Subcutaneous adipose tissue (tissue), 4 donors: ENCODE data around the gene KDM2B. TPM values are rescaled to one million over a fixed set of nuclear protein-coding genes. Genes with fewer than 3 reads are reported as not detected.

Source experiments
- total RNA-seq, 4 donors: library from RNA; depleted of rRNA; stranded (reverse); fragments of >200 nt; gene quantifications; one replicate each; pipeline ENCODE4 v1.1.0, GENCODE V29; 2016
- TF ChIP-seq, protein P1 (sequence below): fragments of 450-650 bp; IDR thresholded peaks from one replicate; pipeline ENCODE4 v1.5.1; 2016; ENCODE audit warnings: low read depth, mild to moderate bottlenecking, control low read depth, antibody characterized with exemption, moderate library complexity

The KDM2B gene
- total RNA-seq, 4 donors from 2014 or later: 13.9 to 22.6 (median 16.2) TPM

- TF ChIP-seq, protein P1, sequence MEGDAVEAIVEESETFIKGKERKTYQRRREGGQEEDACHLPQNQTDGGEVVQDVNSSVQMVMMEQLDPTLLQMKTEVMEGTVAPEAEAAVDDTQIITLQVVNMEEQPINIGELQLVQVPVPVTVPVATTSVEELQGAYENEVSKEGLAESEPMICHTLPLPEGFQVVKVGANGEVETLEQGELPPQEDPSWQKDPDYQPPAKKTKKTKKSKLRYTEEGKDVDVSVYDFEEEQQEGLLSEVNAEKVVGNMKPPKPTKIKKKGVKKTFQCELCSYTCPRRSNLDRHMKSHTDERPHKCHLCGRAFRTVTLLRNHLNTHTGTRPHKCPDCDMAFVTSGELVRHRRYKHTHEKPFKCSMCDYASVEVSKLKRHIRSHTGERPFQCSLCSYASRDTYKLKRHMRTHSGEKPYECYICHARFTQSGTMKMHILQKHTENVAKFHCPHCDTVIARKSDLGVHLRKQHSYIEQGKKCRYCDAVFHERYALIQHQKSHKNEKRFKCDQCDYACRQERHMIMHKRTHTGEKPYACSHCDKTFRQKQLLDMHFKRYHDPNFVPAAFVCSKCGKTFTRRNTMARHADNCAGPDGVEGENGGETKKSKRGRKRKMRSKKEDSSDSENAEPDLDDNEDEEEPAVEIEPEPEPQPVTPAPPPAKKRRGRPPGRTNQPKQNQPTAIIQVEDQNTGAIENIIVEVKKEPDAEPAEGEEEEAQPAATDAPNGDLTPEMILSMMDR: no peak
Observed at GRCh38 chr12:121565076-121565475, 15.7 kb downstream of the KDM2B start.

DNA sequence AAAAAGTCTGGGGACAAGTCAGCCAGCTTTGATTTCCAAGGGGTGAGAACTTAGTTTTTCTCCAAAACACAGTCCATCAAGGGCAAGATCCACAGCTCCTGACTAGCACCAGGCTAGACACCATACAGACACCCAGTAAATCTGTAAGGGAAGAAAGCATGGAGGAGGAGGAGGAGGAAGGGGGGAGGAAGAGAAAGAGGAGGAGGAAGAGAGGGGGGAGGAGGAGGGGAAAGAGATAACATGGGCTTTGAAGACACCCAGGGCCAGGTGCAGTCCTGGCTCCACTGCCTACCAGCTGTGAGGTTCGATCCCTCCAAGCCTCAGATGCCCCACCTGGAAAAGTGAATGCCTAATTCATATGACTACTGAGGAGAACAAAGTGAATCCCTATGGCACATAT, 18.3 kb downstream of the KDM2B start:
- TF ChIP-seq, protein P1: no peak

- TF ChIP-seq, protein P1: no peak
Observed at GRCh38 chr12:121561009-121561395, 19.8 kb downstream of the KDM2B start.

GRCh38 chr12:121560392-121561008, 20.3 kb downstream of the KDM2B start:
- TF ChIP-seq, protein P1: no peak

- TF ChIP-seq, protein P1: no peak
Observed at GRCh38 chr12:121558956-121559355, 21.9 kb downstream of the KDM2B start.

DNA sequence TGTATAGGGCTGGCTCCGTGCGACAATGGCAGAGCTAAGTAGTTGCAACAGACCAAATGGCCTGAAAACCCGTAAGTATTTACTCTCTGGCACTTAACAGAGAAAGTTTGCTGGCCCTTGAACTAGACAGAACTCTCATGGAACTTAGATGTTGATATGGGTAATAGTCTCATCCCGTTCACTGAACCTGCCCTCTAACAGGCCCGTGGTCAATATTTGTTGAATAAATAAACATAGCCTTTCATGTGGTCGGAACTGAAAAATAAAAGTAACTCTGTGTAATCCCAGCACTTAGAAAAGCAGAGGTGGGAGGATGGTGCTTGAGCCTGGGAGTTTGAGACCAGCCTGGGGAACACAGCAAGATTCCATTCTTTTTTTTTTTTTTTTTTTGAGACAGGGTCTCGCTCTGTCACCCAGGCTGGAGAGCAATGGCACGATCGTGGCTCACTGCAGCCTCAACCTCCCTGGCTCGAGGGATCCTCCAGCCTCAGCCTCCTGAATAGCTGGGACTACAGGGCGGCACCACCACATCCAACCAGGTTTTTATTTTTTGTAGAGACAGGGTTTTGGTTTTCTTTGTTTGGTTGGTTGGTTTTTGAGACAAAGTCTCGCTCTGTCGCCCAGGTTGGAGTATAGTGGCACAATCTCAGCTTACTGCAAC, 29.7 kb downstream of the KDM2B start:
- TF ChIP-seq, protein P1: no peak

GRCh38 chr12:121549075-121549474, 31.7 kb downstream of the KDM2B start:
- TF ChIP-seq, protein P1: no peak
